Ovary (tissue), 10 donors: Measurements from ENCODE around the gene NPY5R. TPM values are rescaled to one million over a fixed set of nuclear protein-coding genes. Genes with fewer than 3 reads are reported as not detected.

Experiments used
- DNase-seq, 5 donors: peaks; one replicate each; pipeline ENCODE4 v3.0.0-alpha.2; 2019 to 2020
- H3K27ac ChIP-seq, 2 donors: fragments of 200-600 bp; one replicate each; pipeline versions ENCODE4 v1.5.1 to v1.8.0; 2019 to 2022
- H3K27me3 ChIP-seq: fragments of 200-600 bp; one replicate; pipeline ENCODE4 v1.8.0; 2022
- H3K36me3 ChIP-seq: fragments of 200-600 bp; sonication (generic); one replicate; pipeline ENCODE4 v1.5.1; 2019
- H3K4me1 ChIP-seq: one replicate; pipeline ENCODE4 v1.8.1; 2013; ENCODE audit warnings: mild to moderate bottlenecking, moderate library complexity; ENCODE audit not compliant: insufficient read depth
- H3K4me3 ChIP-seq: fragments of 200-600 bp; sonication (generic); one replicate; pipeline ENCODE4 v1.5.1; 2017
- H3K9me3 ChIP-seq, 2 donors: fragments of 200-600 bp in 1 of 2; sonication (generic) in 1 of 2; one replicate each; pipeline versions ENCODE4 v1.5.1 to v1.8.1; 2013 to 2019; ENCODE audit warnings: mild to moderate bottlenecking in 1 of 2, moderate library complexity in 1 of 2
- EP300 ChIP-seq: sonication (generic); formaldehyde crosslinking; IDR thresholded peaks from one replicate; pipeline ENCODE4 v1.6.1; 2017; ENCODE audit warnings: antibody characterized with exemption
- POLR2A ChIP-seq: fragments of 450-650 bp; IDR thresholded peaks from one replicate; pipeline ENCODE4 v1.6.1; 2017; ENCODE audit warnings: antibody characterized with exemption, mild to moderate bottlenecking, moderate library complexity
- WGBS, 3 donors: extraction: QIAGEN DNeasy Blood & Tissue Kit in 1 of 3; methylation state at CpG; one replicate each; pipeline versions ENCODE4 v1.1.5 to v1.1.7; 2013 to 2017; 5-methylcytosine and 5-hydroxymethylcytosine counted together
- intact Hi-C, 4 donors: fragments of 100-400 bp; cut with DNase I; formaldehyde crosslinking; loops; one replicate each; pipeline versions ENCODE4 v1.11.0 to v1.15.1; 2022 to 2023
- long read RNA-seq, 3 donors: library from polyadenylated mRNA in 2 of 3; unstranded in 2 of 3; transcript quantifications; one replicate each; pipeline ENCODE4 v2.0.0 and lab custom pipeline, GENCODE V29; 2021 to 2026
- polyA plus RNA-seq, 2 donors: library from polyadenylated mRNA; stranded (reverse); fragments of 200-250 nt in 1 of 2; fragments of 350-450 nt in 1 of 2; fragmentation: Illumina TruSeq in 1 of 2; extraction: RNeasy Lipid Tissue Mini Kit (QIAGEN cat#74804) in 1 of 2; gene quantifications; one replicate each; pipeline ENCODE4 v1.2.3, GENCODE V29; 2013 to 2014
- total RNA-seq, 7 donors: library from RNA; depleted of rRNA in 2 of 7; stranded (reverse); fragments of >200 nt in 2 of 7; fragmentation: NEBNext Ultra II Directional in 3 of 7; extraction: Animal tissue kit (Norgen Biotek cat#: 25700) in 3 of 7; gene quantifications; one replicate each; pipeline versions ENCODE4 v1.1.0 to v1.2.4, GENCODE V29; 2016 to 2023
- TF ChIP-seq, protein P1 (sequence below), 3 donors: fragments of 450-650 bp in 2 of 3; fragments of 200-600 bp in 1 of 3; IDR thresholded peaks; one replicate each; pipeline versions ENCODE4 v1.5.1 to v1.8.0; 2016 to 2022; ENCODE audit warnings: antibody characterized with exemption in 3 of 3, mild to moderate bottlenecking in 1 of 3
- donor health status: DM: no; HTN: no; CAD: no; lungs with moderate emphysema.
- donor health status: DM: no; HTN: no; CAD: no.
- donor health status: Bipolar disorder and iron deficiency.
- donor health status: DM: yes; HTN: yes; CAD: no.
- donor health status: DM: no; HTN: no; CAD: no.
- donor health status: DM: yes; HTN: yes; CAD: no.

NPY5R gene
- total RNA-seq (under 1 TPM in 2 of 7 donors, not detected in 5; 0.18 to 0.69 TPM), polyA plus RNA-seq (1 to 10 TPM in 1 of 2 donors, under 1 TPM in 1; 0.17 to 1.8 TPM)
- long read RNA-seq, donor 1, result 0 reads
- long read RNA-seq, donor 2, partial matches to known transcripts, result 0 of 2 reads
- long read RNA-seq, donor 2, other reads (novel, unspliced or antisense), result 0 of 2 reads
- long read RNA-seq, donor 3, result 0 reads

DNA sequence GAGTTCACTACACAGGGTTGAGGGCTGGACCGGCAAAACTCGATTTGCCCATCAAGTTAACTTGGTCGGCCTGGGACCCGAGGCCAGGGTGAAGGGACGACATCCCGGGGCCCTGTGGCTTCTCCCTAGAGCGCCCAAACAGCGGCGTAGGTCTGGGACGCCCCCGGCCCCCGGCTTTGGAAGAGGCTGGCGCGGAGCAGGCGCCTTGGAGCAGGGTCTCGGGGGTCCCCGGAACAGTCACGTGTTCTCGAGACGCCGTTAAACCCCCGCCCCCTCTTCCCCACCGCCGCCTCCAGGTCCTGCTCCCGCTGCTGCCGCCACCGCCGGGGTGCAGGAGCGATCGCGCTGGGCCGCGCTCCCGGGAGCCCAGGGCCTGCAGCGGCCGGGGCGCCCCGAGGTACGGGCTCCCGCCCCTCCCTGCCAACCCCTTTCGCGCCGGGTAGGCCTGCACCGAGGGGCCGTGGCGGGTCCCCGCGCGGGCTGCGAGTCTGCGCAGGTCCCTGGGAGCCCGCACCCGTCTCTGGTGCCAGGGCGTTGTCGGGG lies at the start of gene NPY5R:
TSS of gene NPY5R (plus strand) at position 289 of the 543 bp plus-strand sequence. CDS start 6,382 bp downstream, outside the sequence.
- TF ChIP-seq EP300, result no peak
- TF ChIP-seq, protein P1, sequence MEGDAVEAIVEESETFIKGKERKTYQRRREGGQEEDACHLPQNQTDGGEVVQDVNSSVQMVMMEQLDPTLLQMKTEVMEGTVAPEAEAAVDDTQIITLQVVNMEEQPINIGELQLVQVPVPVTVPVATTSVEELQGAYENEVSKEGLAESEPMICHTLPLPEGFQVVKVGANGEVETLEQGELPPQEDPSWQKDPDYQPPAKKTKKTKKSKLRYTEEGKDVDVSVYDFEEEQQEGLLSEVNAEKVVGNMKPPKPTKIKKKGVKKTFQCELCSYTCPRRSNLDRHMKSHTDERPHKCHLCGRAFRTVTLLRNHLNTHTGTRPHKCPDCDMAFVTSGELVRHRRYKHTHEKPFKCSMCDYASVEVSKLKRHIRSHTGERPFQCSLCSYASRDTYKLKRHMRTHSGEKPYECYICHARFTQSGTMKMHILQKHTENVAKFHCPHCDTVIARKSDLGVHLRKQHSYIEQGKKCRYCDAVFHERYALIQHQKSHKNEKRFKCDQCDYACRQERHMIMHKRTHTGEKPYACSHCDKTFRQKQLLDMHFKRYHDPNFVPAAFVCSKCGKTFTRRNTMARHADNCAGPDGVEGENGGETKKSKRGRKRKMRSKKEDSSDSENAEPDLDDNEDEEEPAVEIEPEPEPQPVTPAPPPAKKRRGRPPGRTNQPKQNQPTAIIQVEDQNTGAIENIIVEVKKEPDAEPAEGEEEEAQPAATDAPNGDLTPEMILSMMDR (IDR thresholded peaks at IDR 0.05), result no peak
- TF ChIP-seq POLR2A, result no peak
- Histone ChIP-seq H3K27ac (no peak within 1 kb of the TSS), H3K4me3 (peak within 1 kb of the TSS; percentile 36), H3K9me3 (no peaks in the 10 kb centered on the region), H3K27me3 (no peaks in the 10 kb centered on the region), H3K36me3 (no peaks in the 10 kb centered on the region), H3K4me1 (peaks cover 3% of the 10 kb centered on the region)
- no peak for DNase-seq
- 0 to 2% (median 0%) methylated on average over 44 to 55 of the region's 55 CpGs for WGBS, 3 donors
- intact Hi-C loops, result loop anchor here in 1 of 4 donors (1.0 kb wide), 1 partner anchor 17 kb away; no protein-coding TSS in a partner anchor

DNA sequence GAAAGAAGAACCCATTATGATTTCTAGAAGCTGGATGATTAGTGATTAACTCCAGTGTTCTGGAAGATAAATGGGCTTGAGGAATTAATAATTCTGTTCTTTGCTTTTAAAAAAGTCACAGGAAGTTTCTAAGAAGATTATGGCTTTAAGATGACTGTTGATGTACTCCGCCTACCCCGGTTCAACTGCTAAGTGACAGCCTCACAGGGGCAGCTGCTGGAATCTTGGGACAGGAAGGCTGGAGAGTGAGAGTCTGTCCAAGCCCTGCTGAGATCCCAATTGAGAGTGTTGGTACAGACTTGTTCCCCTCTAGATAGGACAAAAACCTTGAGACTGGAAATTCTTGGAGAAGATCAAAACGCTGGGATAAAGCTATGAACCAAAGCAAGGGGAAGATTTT lies 48.6 kb upstream of the NPY5R start:
- no peak for DNase-seq
- 75 to 87% (median 84%) methylated on average over 3 of the region's 3 CpGs for WGBS, 3 donors
- Histone ChIP-seq H3K27ac (no peak overlapping the region), H3K9me3 (no peaks in the 10 kb centered on the region), H3K27me3 (no peaks in the 10 kb centered on the region), H3K36me3 (no peaks in the 10 kb centered on the region), H3K4me3 (no peak overlapping the region), H3K4me1 (no peaks in the 10 kb centered on the region)
- TF ChIP-seq POLR2A (no peak), EP300 (no peak)
- TF ChIP-seq, protein P1 (IDR thresholded peaks at IDR 0.05), result no peak
- intact Hi-C loops, result no loop called here

- H3K27ac ChIP-seq, result no peak overlapping the region
- no peaks in the 10 kb centered on the region for H3K27me3 ChIP-seq
- H3K4me3 ChIP-seq, result no peak overlapping the region
- no peak for DNase-seq
- 43 to 69% (median 52%) methylated on average over 3 of the region's 3 CpGs for WGBS, 3 donors
- TF ChIP-seq, protein P1 (IDR thresholded peaks at IDR 0.05), result no peak
- TF ChIP-seq POLR2A, result no peak
- no peak for TF ChIP-seq EP300
- H3K9me3 ChIP-seq, result no peaks in the 10 kb centered on the region
- H3K4me1 ChIP-seq, result no peaks in the 10 kb centered on the region
- H3K36me3 ChIP-seq, result no peaks in the 10 kb centered on the region
- intact Hi-C loops, result no loop called here
These were observed 43.2 kb upstream of the NPY5R start for GRCh38 chr4:163300445-163300844.

DNA sequence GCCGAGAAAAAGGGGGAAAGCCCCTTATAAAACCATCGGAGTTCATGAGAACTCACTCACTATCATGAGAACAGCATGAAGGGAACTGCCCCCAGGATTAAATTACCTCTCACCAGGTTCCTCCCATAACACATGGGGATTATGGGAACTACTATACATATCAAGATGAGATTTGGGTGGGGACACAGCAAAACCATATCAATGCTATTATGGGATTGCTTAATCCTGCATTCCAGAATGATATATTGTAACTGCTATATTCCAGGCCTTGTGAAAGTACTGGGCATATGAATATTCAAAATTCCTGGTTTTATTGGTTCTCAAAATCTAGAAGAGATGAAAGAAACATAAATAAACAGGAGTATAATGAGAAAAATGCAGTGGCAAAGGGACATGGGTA lies 40.6 kb upstream of the NPY5R start:
- no peaks in the 10 kb centered on the region for H3K4me1 ChIP-seq
- H3K4me3 ChIP-seq, result no peak overlapping the region
- H3K36me3 ChIP-seq, result no peaks in the 10 kb centered on the region
- no peak overlapping the region for H3K27ac ChIP-seq
- DNase-seq, result no peak
- no peaks in the 10 kb centered on the region for H3K27me3 ChIP-seq
- H3K9me3 ChIP-seq, result no peaks in the 10 kb centered on the region
- TF ChIP-seq POLR2A (no peak), EP300 (no peak)
- TF ChIP-seq, protein P1 (IDR thresholded peaks at IDR 0.05), result no peak
- intact Hi-C loops, result no loop called here
- WGBS, 3 donors, result 88 to 92% (median 88%) methylated on average over 2 of the region's 2 CpGs
